Stimulated activated CD4-positive, alpha-beta T cell treated with anti-CD3 and anti-CD28 coated beads, Interleukin-15, amount 100 ng/mL, for 24 hours (primary cell): ENCODE data around the gene FIG4.
"Not testable (repeated sequence)": the region's sequence is repeated elsewhere in the genome, so short reads cannot be mapped to it uniquely, and the experiment has no call there.

Experiments
- DNase-seq: peaks from one replicate; pipeline ENCODE4 v3.0.0-alpha.2; 2020

The FIG4 gene

GRCh38 chr6:109800771-109801170, 109.7 kb downstream of the FIG4 start:
- DNase-seq: no peak

- no peak for DNase-seq
These were observed 110.7 kb downstream of the FIG4 start for GRCh38 chr6:109801794-109802193.

- no peak for DNase-seq
These were observed 112.9 kb downstream of the FIG4 start for GRCh38 chr6:109804020-109804419.

- no peak for DNase-seq
These were observed 116.8 kb downstream of the FIG4 start for GRCh38 chr6:109807881-109808280.

- no peak for DNase-seq
These were observed 117.7 kb downstream of the FIG4 start for GRCh38 chr6:109808837-109809236.

GRCh38 chr6:109815054-109815453, 124.0 kb downstream of the FIG4 start:
- no peak for DNase-seq

- no peak for DNase-seq
These were observed 125.6 kb downstream of the FIG4 start for GRCh38 chr6:109816452-109817374.

GRCh38 chr6:109820706-109821350, 129.7 kb downstream of the FIG4 start:
- DNase-seq: no peak

GRCh38 chr6:109821428-109821827, 130.3 kb downstream of the FIG4 start:
- DNase-seq: no peak

- DNase-seq: no peak
These were observed 133.0 kb downstream of the FIG4 start for GRCh38 chr6:109824105-109824504.

GRCh38 chr6:109826551-109826950, 135.5 kb downstream of the FIG4 start:
- DNase-seq: no peak

- not testable (repeated sequence) for DNase-seq
These were observed 140.3 kb downstream of the FIG4 start for GRCh38 chr6:109831352-109831751.

- no peak for DNase-seq
These were observed 143.0 kb downstream of the FIG4 start for GRCh38 chr6:109834131-109834530.

- no peak for DNase-seq
These were observed 143.7 kb downstream of the FIG4 start for GRCh38 chr6:109834595-109835437.

GRCh38 chr6:109840034-109840433, 148.9 kb downstream of the FIG4 start:
- no peak for DNase-seq

- DNase-seq: no peak
These were observed 149.7 kb downstream of the FIG4 start for GRCh38 chr6:109840796-109841195.

GRCh38 chr6:109841869-109842268, 150.8 kb downstream of the FIG4 start:
- no peak for DNase-seq

- no peak for DNase-seq
These were observed 161.6 kb downstream of the FIG4 start for GRCh38 chr6:109852713-109853112.

- DNase-seq: no peak
These were observed 162.3 kb downstream of the FIG4 start for GRCh38 chr6:109853426-109853825.

- DNase-seq: no peak
These were observed 162.9 kb downstream of the FIG4 start for GRCh38 chr6:109853951-109854350.

GRCh38 chr6:109854541-109855308, 163.6 kb downstream of the FIG4 start:
- no peak for DNase-seq

GRCh38 chr6:109855476-109856040, 164.5 kb downstream of the FIG4 start:
- not testable (repeated sequence) for DNase-seq
